ENCODE measurements around the gene HLA-DRA.

HLA-DRA gene

DNA sequence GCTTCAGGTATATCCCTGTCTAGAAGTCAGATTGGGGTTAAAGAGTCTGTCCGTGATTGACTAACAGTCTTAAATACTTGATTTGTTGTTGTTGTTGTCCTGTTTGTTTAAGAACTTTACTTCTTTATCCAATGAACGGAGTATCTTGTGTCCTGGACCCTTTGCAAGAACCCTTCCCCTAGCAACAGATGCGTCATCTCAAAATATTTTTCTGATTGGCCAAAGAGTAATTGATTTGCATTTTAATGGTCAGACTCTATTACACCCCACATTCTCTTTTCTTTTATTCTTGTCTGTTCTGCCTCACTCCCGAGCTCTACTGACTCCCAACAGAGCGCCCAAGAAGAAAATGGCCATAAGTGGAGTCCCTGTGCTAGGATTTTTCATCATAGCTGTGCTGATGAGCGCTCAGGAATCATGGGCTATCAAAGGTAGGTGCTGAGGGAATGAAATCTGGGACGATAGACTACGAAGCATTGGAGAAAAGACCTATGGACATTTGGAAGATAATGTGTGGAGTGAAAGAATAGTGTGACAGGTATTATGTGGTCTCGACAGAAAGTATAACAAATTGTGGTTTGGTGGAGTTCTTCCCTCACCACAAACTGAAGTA lies at the start of gene HLA-DRA:
HLA-DRA (plus strand) TSS at position 286 of the 613 bp plus-strand sequence; CDS start at position 350, 64 bp downstream.
- peak; percentile 27 for DNase-seq

DNA sequence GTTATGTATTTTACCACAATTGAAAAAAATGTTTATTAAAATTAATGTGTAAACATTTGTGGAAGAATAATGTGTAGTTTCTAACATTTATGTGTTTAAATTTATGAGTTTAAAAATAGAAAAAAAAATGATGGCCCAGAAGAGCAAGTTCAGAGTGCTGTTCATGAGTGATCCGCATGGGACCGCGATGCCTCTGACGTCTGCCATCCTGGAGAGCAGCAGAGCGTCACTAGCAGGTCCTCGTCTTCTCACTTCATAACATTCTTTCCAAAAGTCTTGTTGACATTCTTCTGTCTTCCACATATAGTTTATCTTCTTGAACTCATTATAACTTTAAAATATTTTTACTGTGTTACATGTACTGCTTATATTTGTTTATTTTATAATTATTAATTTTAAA lies 48.2 kb upstream of the HLA-DRA start:
- no peak for DNase-seq

DNA sequence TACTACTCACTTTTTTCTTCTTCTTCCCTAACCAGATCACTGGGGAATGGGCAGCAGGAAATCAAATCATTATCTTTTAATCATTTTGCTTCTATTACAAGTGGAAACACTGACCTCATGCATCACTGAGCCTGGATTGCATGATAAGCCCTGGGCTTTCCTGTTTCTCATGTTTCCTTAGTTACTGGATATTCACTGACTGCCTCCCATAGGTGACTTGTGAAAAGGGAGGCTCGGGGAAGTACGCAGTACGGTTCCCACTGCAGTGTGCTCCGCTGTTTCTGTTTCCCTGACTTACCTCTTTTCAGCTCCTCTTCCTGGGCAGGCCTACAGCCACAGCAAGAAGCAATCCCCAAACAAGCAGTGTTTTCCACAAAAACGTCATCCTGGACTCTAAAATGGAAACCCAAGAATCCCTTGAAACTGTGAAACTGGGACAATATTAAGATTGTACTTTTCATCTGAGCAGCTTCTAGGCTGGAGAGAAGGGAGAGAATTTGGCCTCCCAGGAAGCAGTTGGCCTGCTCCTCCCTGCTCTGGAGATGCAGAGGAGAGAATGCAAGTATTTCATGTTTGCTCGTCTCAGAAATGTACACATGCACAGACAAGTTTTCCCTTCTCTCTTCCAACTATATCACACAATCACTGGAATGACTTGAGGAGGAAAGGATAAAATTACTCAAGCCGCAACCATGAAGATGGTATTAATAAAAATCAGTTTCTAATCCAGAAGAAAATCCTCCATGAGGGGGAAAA lies 45.8 kb upstream of the HLA-DRA start:
- DNase-seq, result no peak

DNA sequence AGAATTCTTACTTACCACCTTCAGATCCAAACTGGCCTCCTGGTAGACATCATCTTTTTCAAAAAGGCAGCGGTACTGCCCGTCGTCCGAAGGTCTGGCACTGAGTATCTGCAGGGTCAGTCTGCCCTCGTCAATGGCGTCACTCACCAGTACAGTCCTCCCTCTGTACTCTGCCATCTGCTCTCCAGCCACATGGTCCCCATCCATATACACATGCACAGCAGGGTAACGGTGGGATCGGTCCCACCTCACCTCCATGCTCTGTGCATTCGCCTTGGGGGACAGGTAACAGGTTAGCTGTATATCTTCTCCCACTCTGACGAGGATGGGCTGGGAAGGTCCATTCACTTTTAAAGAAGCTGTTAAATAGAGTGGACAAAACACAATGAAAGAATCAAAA lies 43.7 kb upstream of the HLA-DRA start:
- DNase-seq, result no peak

DNA sequence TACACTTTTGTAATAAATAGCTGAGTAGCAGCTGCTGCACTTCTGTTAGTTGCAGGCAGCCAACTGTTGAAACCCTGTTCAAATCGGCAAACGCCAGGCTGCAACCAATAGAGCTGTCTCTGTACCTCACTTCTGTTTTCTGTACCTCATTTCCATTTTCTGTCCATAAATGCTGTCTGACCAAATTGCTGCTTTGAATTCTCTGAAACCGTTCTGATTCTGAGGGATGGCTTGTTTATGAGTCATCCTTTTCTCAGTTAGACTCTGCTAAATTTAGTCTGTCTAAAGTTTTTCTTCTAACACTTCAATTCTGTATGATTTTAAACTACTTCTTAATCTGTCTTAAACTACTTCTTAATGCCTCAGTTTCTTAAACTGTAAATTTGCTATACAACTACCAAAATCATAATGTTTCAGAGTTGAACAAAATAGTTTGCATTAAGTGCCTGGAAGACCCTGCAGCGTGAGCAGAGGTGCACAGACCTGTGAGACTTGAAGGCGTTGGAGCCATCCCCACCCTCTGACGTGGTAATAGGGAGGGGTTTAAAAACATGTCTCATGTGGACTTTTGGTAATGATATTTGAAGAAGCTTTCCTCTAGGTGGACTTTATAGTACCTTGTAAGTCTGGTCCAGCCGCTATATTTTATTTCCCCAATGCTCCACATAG lies 42.3 kb upstream of the HLA-DRA start:
- DNase-seq, result no peak

DNA sequence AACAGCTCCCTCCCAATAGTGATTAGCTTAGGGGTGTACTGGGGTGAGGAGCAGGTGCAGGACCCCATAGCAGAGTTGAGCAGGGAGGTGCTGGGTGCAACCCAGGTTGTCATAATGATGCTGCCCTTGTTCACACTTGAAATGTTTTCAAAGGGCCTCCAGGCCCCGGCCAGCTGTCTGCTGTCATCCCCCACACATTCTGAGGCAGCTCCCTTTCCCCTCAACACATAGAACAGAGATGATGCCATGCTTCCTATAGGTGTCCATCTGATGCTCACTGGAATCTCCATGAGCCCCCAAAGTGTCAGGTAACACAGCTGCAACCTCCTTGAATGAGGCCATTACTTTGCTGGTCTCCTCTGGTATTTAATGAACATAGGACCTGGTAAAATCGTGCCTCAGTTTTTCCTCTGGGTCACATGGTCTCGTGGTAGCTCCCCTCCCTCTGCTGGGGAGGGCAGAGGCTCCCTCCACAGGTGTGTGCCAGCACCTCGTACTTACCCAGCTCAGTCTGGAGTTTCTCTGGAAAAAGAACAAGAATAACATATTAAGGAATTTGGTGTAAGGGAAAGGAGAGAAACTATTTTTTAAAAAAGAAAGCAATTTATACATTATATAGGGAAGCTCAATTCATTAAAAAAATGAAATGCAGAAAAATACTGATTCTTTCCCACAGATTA lies 38.3 kb upstream of the HLA-DRA start:
- no peak for DNase-seq

DNA sequence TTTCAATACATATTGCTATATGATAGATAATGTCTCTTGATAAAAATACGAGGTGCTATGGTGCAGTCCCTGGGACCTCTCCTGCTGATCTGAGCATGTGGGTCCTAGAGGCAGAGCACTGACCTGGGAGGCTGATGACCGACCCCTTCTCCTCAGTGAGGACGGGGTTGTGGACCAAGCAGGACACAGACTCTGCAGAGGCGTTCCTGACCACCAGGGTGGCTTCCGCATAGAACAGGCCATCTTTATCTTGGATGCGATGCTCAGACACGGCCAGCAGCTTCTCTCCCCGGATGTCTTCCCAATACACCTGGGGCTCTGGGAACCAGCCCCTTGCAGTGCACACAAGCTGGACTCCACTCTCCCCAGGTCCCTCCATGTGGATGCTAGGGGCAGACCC lies 36.9 kb upstream of the HLA-DRA start:
- no peak for DNase-seq

DNA sequence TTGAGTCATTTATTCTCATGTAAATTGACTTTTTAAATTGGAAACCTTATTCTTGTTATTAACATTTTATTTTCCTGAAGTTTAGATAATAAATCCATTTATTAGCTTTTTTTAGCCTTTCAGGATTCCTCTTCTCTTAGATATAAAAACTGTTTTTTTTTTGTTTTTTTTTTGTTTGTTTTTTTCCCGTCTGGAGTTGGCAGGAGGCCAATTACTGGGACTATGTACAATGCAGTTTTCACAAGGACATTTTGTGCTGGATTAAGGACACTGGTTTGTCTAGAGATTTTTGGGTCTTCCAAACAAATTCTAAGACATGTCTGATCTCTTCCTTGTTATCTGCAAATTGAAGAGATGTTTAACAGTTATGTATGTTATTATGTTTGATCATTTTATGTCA lies 34.0 kb upstream of the HLA-DRA start:
- no peak for DNase-seq

DNA sequence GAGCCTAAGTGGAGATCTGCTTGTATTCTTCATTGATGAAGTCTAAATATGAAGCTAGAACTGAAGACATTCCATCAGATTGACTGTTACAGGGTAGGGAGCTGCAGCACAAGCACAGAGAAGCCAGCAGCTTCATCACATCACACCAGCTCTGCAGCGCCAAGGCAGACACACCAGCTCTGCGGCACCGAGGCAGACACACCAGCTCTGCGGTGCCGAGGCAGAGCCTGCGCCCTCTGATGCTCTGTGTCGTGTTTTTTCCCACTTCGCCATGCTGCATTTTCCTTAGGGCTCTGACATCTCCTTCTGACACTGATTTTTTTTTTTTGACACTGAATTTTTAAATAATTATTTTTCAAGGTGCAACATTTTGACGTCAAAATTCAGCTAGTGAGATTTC lies 33.5 kb upstream of the HLA-DRA start:
- no peak for DNase-seq

DNA sequence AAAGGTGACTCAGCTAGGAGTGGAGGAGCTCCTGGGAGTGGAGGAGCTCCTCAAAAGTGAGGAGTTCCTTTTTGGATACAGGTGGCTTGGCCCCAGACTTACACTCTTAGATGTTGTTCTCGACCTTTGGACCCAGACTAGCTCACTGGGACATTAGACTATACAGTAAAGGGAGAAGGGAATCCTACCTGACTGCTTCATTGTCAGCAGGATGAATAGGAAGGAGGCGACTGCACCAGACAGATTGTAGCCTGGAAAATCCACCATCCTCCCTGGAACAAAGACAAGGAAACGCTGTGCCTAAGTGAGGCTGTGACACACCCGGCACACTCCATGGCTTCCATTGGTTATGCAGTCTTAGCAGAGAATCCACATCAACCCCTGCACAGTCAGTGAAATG lies 32.8 kb upstream of the HLA-DRA start, which contains the start of gene BTNL2:
BTNL2 (minus strand) TSS at position 325 of the 400 bp plus-strand sequence; CDS start at position 267, 58 bp downstream.
- DNase-seq, result no peak

DNA sequence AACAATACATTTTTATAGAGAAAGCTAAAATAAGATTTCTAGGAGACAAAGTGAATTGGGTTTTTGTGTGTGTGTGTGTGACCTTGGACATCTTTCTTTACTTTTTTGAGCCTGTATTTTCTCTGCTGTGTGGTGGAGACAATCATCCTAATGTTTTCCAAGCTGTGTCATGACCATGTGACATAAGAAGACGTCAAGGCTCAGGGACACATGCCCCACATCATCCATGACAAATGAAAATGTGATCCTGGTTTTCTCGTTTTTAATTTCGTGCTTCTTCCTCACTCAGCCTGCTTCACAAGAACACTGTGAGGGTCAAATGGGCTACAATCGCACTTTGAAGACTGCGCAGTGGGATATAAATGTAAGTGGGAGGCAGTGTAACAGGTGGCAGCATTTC lies 28.8 kb upstream of the HLA-DRA start:
- no peak for DNase-seq

DNA sequence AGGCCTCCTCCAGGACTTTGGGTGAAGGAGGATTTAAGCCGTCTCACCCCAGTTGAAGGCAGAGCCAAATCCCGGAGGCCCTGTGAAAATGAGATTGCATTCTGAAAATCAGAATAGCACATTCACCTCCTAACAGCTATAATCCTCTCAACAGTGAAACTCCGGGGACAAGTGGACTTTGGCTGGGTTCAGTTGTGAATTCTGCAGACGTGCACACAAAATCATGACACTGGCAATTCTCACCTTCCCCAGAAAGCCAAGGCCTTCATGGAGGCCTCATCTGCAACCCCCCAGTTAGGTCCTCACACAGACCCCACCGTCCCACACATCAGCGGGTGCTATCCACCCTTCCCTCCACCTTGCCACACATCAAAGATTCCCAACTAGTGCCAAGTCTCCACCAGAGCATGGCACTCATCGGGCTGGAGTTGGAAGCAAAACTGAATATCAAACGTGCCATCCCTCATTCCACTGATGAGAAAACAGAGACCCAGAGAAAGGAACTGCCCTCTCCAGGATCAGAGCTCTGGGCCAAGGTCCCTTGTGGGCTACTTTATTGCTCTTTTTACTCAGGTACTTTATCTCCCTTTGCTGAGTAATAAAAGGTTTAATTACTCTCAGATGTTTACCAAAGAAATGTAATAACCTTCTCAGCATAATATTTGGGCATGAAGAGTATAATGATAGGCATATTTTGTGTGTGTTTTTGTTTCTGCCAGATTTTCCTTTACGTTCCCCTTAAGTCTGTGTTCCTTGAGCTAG lies 27.9 kb upstream of the HLA-DRA start:
- no peak for DNase-seq

DNA sequence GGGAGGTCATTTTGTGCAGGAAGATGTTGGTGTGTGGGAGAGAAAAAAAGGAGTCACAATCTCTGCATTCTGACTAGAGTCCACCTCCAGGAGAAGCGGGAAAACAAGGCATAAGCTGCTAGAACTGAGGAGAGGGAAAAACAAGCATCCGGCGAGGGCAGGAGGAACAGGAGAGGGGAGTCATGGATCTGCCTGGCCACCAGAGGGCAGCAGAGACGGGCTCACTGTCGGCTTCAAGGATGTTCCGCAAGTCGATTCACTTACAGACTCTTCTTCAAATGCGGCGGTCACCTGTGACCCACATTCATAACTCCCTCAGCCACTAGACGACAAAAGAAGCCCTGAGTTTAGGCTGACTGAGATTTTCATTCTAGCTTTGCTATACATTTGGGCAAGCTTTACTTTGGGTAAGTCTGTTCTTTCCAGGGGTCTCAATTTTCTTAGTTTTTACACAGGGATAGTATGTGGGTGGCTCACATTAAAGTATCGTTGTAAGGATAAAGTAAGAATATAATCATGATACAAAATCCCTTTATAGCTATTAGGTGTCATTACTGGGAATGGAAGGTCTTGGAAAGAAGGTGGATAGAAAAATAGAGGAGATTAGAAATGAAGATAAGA lies 26.1 kb upstream of the HLA-DRA start:
- DNase-seq, result peak; percentile 91

DNA sequence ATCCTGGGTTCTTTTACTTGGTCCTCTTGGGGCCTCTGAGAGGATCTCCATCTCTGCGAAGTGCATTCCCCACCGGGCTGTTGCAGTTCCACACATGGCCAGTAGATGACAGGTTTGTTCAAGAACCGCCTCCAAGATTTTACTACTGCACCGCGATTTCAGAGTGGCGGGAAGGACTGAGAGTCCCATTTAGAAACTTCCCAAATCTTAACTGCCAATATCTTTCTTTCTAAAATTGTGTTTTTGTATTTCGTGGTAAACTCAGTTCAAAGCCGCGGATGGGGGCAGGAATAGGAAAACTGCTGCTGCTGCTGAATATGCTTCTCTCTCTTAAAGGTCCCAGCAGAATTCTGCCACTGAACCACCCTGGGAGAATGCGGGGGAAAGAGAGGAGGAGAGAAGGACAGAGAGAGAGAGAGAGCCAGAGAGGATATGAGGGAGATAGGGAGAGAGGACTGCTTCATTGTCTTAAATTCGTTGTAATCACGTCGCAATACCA lies 24.1 kb upstream of the HLA-DRA start:
- peak; percentile 89 for DNase-seq

DNA sequence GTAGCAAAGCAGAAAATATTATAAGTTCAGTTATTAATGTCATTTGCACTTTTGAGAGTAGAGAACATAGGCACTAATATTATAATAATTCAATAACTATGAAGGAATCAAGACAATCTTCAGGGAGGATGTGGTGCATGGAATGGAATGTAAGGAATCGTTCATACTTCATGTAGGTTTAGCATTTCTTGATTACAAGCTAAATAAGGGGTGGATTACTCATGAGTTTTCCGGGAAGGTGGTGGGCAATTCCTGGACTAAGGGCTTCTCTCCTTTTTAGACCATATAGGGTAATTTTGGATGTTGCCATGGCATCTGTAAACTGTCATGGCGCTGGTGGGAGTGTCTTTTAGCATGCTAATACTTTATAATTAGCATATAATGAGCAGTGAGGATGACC lies 23.7 kb upstream of the HLA-DRA start:
- no peak for DNase-seq

DNA sequence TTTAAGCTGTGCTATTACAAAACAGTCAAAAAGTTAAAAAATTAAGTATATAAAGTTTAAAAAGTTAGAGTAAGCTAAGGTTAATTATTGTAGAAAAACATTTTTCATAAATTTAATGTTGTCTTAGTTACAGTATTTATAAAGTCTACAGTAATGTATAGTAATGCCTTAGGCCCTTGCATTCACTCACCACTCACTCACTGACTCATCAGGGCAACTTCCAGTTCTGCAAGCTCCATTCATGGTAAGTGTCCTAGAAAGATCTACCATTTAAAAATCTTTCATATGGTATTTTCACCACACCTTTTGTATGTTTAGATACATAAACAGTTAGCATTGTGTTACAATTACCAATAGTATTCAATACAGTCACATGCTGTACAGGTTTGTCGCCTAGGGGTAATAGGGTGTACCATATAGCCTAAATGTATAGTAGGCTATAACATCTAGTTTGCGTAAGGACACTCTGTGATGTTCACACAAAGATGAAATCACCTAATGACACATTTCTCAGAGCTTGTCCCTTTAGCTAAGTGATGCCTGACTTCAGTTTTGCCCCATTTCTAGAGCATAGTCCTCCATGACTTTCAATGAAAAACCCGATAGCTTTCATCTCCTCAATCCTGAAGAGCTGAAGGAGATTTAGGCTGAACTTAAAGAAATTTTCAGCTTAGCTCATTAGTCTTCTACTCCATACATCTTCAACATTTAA lies 14.9 kb upstream of the HLA-DRA start:
- no peak for DNase-seq

DNA sequence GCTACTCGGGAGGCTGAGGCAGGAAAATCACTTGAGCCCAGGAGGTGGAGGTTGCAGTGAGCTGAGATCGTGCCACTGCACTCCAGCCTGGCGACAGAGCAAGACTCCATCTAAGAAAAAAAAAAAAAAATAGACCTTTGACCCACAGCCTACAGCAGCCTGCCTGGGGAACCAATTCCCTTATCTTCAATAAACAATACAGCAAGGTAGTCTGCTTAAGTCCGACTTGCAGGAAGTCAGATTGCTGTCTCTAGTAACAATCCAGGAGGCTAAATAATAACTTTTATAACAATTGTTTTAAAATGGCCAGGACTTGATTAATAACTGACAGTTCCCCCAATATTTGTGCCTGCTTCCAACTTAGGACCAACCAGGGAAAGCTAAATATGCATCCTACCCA lies 13.3 kb upstream of the HLA-DRA start:
- DNase-seq, result no peak

DNA sequence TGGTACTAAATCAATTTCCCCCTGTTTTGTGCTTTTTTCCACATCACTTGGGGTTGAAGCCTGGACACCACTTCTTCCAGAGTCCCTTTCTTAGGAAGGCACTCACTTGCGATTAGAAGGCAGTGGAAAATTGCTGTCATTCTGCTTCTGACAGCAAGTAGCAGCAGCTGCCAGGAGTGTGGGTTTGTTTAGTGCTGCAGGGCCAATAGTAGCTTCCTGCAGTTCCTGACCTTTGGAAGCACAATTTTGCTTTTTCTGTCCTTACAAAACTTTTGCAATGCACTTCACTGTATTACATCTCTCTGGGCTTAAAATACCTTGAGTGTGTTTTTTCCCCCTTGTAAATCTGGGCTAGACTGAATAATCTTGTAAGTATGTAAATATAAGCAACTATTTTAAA lies 12.5 kb upstream of the HLA-DRA start:
- DNase-seq, result no peak

DNA sequence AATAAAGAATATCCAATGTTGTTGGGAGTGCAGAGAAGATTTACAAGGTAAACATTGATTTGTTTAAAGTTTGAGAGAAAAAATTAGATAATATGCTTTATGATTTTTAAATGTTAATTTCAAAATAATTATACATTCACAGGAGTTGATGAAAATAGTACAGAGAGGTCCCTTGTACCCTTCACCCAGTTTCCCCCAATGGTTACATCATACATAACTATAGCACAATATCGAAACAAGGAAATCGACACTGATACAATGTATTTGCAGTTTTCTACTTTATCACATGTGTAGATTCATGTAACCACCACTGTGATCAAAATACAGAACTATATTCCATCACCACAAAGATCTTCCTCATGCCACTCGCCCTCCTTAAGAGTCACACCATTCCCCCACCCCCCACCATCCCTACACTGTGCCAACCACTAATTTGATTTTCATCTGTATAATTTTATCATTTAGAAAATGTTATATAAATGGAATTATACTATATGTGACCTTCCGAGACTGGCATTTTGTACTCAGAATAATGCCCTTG lies 11.7 kb upstream of the HLA-DRA start:
- DNase-seq, result no peak

DNA sequence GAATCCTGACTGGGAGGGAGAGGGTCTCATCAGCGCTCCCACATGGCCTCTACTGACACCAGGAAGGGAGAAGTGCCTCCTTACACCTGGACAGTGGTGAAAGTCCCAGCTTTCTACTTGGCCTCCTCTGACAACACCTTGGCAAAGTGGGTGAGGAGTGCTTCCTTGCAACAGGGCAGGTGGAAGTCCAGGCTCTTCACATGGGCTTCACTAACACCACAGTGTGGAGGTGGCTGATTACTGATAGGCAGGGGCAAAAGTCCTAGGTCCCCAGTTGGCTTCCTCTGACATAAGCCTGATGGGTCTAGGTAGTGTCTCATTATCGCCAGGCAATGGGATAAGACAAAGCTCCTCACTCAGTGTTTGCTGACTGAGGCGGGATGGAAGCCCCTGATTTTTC lies 9.5 kb upstream of the HLA-DRA start:
- no peak for DNase-seq

DNA sequence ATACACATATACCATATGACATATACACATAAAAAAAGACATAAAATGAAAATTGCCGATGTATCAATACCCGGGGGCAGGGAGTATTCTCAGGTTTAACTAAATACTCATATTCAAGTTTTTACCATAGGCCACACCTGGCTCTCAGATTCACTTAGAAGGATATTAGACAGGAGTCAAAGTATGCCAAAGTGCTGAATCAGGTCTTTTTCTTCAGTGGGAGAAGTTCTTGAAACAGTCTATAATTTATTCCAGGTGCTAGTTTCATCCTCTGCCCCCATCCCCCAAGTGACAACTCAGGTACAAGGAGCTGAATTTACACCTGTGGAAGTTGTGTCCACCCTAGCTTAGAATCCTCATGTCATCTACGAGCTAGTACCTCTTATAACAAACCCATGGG lies 8.5 kb upstream of the HLA-DRA start:
- DNase-seq, result no peak

All from stimulated activated CD8-positive, alpha-beta memory T cell treated with anti-CD3 and anti-CD28 coated beads, Interleukin-4, amount 100 ng/mL, for 48 hours (primary cell).